ENCODE measurements around the gene TTC28.

GRCh38 chr22:27933186-27933983 is 746.3 kb downstream of the TTC28 start:
- TF ChIP-seq, protein P1, sequence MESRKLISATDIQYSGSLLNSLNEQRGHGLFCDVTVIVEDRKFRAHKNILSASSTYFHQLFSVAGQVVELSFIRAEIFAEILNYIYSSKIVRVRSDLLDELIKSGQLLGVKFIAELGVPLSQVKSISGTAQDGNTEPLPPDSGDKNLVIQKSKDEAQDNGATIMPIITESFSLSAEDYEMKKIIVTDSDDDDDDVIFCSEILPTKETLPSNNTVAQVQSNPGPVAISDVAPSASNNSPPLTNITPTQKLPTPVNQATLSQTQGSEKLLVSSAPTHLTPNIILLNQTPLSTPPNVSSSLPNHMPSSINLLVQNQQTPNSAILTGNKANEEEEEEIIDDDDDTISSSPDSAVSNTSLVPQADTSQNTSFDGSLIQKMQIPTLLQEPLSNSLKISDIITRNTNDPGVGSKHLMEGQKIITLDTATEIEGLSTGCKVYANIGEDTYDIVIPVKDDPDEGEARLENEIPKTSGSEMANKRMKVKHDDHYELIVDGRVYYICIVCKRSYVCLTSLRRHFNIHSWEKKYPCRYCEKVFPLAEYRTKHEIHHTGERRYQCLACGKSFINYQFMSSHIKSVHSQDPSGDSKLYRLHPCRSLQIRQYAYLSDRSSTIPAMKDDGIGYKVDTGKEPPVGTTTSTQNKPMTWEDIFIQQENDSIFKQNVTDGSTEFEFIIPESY (IDR thresholded peaks at IDR 0.05), result no peak
- TF ChIP-seq, protein P2, sequence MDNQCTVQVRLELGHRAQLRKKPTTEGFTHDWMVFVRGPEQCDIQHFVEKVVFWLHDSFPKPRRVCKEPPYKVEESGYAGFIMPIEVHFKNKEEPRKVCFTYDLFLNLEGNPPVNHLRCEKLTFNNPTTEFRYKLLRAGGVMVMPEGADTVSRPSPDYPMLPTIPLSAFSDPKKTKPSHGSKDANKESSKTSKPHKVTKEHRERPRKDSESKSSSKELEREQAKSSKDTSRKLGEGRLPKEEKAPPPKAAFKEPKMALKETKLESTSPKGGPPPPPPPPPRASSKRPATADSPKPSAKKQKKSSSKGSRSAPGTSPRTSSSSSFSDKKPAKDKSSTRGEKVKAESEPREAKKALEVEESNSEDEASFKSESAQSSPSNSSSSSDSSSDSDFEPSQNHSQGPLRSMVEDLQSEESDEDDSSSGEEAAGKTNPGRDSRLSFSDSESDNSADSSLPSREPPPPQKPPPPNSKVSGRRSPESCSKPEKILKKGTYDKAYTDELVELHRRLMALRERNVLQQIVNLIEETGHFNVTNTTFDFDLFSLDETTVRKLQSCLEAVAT (IDR thresholded peaks at IDR 0.05), result no peak
- TF ChIP-seq NFYB (IDR thresholded peaks at IDR 0.05; ENCODE audit: insufficient read depth, low read depth, low read length) (no peak), CTCF (IDR thresholded peaks at IDR 0.05 in 2 of 3, conservative IDR thresholded peaks at IDR 0.05 in 1 of 3; ENCODE audit: control insufficient read depth in 2 of 3, extremely low read depth in 1 of 3, insufficient read depth in 1 of 3, low read depth in 3 of 3, low read length in 3 of 3) (no peak), JUND (IDR thresholded peaks at IDR 0.05; ENCODE audit: low read depth, low read length) (no peak), POLR2A (IDR thresholded peaks at IDR 0.05; ENCODE audit: low read depth, low read length) (no peak), EZH2 (IDR thresholded peaks at IDR 0.05; ENCODE audit: borderline replicate concordance, control insufficient read depth, low read depth, low read length) (no peak)

All from GM12878 (cell line).